ENCODE measurements around the gene COBLL1. TPM values are rescaled to one million over a fixed set of nuclear protein-coding genes. Genes with fewer than 3 reads are reported as not detected.

Gene COBLL1
- total RNA-seq = not detected in 2 replicates

- Mint-ChIP-seq H3K36me3 (ENCODE audit: low read depth) (no peaks in the 10 kb centered on the region), H3K27me3 (peaks cover 54% of the 10 kb centered on the region), H3K9me3 (no peaks in the 10 kb centered on the region), H3K4me3 (peak within 1 kb of the TSS; percentile 77), H3K4me1 (peaks cover 5% of the 10 kb centered on the region), H3K27ac (no peak within 1 kb of the TSS)
- peak; percentile 76 for DNase-seq
- intact Hi-C loops (cut with micrococcal nuclease) = no loop called here
Observed at GRCh38 chr2:164841719-164842623, at the start of gene COBLL1. Gene COBLL1, minus strand, starts transcription at chr2:164841823. Its CDS starts 627 bp downstream, at chr2:164841196.

DNA sequence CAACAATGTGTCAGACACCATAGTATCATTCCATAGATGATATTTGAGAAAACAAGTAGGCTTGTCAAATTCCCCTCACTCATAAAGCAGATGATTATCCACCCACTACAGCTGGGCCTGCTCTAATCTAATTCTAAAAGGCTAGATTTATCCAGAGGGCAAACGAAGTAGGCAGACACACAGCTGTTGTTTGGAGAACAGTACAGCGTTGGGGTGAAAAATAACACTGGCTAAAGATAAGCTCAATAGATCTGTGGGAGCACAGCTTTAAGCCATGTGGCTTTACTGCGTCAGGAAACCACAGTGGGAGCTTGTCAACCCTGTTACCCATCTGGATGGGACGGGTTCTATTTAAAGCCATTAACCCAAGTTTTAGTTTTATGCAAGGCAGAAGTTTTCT lies 48.9 kb upstream of the COBLL1 start:
- DNase-seq = no peak
- Mint-ChIP-seq H3K4me3 (no peak overlapping the region), H3K27me3 (peaks cover 10% of the 10 kb centered on the region), H3K27ac (no peak overlapping the region), H3K9me3 (peaks cover 3% of the 10 kb centered on the region), H3K4me1 (no peaks in the 10 kb centered on the region), H3K36me3 (ENCODE audit: low read depth) (no peaks in the 10 kb centered on the region)
- intact Hi-C loops (cut with micrococcal nuclease) = no loop called here

GRCh38 chr2:164888592-164888991 lies 47.0 kb upstream of the COBLL1 start:
- intact Hi-C loops (cut with micrococcal nuclease) = no loop called here
- peaks cover 10% of the 10 kb centered on the region for H3K27me3 Mint-ChIP-seq
- no peaks in the 10 kb centered on the region for H3K4me1 Mint-ChIP-seq
- no peaks in the 10 kb centered on the region for H3K36me3 Mint-ChIP-seq (ENCODE audit: low read depth)
- no peaks in the 10 kb centered on the region for H3K9me3 Mint-ChIP-seq
- H3K27ac Mint-ChIP-seq = no peak overlapping the region
- no peak for DNase-seq
- no peak overlapping the region for H3K4me3 Mint-ChIP-seq

DNA sequence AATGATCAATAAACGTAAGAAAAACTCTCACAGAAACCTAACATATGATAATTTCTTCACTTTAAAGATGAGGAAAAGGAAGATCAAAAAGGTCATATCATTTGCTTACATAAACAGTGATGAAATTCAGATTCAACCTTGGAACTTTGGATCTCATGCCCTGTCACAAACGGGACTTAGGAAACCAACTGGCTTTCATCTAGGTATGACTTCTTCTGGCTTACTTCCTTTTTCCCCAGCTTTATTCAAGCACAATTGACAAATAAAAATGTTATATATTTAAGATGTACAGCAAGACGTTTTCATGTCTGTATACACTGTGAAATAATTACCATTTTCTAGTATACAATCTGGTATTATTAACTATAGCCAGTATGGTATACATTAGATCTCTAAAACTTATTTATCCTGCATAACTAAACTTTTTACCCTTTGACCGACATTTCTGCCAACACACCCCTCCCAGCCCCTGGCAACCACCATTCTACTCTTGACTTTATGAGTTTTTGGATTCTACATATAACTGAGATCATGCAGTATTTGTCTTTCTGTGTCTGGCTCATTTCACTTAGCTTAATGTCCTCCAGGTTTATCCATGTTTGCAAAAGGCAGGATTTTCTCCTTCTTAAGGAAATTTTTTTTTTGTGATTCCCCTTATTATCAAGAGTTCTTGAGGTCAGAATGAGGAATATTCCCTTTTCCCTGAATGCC lies 46.0 kb upstream of the COBLL1 start:
- H3K4me3 Mint-ChIP-seq = no peak overlapping the region
- no peaks in the 10 kb centered on the region for H3K36me3 Mint-ChIP-seq (ENCODE audit: low read depth)
- intact Hi-C loops (cut with micrococcal nuclease) = no loop called here
- H3K9me3 Mint-ChIP-seq = no peaks in the 10 kb centered on the region
- peaks cover 6% of the 10 kb centered on the region for H3K27me3 Mint-ChIP-seq
- DNase-seq = no peak
- no peak overlapping the region for H3K27ac Mint-ChIP-seq
- H3K4me1 Mint-ChIP-seq = no peaks in the 10 kb centered on the region

DNA sequence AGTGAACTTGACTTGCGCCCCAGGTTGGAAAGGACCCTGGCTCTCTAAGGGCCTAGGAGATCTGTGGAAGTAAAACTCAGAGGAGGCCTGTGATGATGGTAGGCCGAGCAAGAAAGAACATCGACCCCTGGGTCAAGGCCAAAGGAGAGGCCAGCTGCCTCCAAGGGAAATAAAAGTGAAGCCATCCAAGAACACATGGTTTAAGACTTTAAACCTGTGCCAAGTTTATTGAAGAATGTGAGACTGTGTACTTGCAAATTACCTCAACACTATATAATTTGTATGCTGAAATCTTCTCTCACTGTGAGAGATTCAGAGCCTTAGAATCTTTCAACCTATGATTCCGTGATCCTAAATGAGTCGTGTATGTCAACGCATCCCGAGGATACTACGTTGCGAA lies 40.7 kb upstream of the COBLL1 start:
- no peak for DNase-seq
- Mint-ChIP-seq H3K4me1 (no peaks in the 10 kb centered on the region), H3K27ac (no peak overlapping the region), H3K4me3 (no peak overlapping the region), H3K9me3 (no peaks in the 10 kb centered on the region), H3K36me3 (ENCODE audit: low read depth) (no peaks in the 10 kb centered on the region), H3K27me3 (no peaks in the 10 kb centered on the region)
- intact Hi-C loops (cut with micrococcal nuclease) = no loop called here

DNA sequence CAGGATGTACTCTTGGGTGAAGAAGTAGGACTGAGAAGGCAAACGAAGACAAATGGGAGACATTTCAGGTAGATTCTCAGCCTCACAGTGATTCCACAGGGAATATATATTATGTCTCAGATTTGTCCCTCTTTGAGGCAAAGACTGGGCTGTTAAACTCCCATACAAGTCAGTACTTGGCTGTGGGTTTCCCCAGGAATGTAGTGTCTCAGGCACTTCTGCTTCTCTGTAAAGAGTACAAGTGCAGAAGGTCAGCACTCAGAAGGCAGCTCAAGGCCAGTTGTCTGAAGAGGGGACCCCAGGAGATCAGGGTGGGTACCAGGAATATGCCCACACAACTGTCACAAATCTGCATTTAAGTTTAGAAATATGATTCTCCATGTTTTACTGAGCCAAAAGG lies 39.9 kb upstream of the COBLL1 start:
- no peaks in the 10 kb centered on the region for H3K27me3 Mint-ChIP-seq
- H3K4me3 Mint-ChIP-seq = no peak overlapping the region
- no peaks in the 10 kb centered on the region for H3K4me1 Mint-ChIP-seq

GRCh38 chr2:164879901-164880535 lies 38.4 kb upstream of the COBLL1 start:
- intact Hi-C loops (cut with micrococcal nuclease) = no loop called here
- Mint-ChIP-seq H3K36me3 (ENCODE audit: low read depth) (no peaks in the 10 kb centered on the region), H3K9me3 (no peaks in the 10 kb centered on the region), H3K27ac (no peak overlapping the region), H3K4me1 (no peaks in the 10 kb centered on the region), H3K27me3 (no peaks in the 10 kb centered on the region), H3K4me3 (no peak overlapping the region)
- DNase-seq = no peak

More for the DNA sequence above, 39.9 kb upstream of the COBLL1 start:
- intact Hi-C loops (cut with micrococcal nuclease) = no loop called here
- no peaks in the 10 kb centered on the region for H3K36me3 Mint-ChIP-seq (ENCODE audit: low read depth)
- H3K27ac Mint-ChIP-seq = no peak overlapping the region
- H3K9me3 Mint-ChIP-seq = no peaks in the 10 kb centered on the region
- no peak for DNase-seq

- Mint-ChIP-seq H3K4me3 (no peak overlapping the region), H3K27ac (no peak overlapping the region), H3K4me1 (no peaks in the 10 kb centered on the region), H3K9me3 (no peaks in the 10 kb centered on the region), H3K36me3 (ENCODE audit: low read depth) (no peaks in the 10 kb centered on the region), H3K27me3 (peaks cover 2% of the 10 kb centered on the region)
- DNase-seq = no peak
- intact Hi-C loops (cut with micrococcal nuclease) = no loop called here
Observed at GRCh38 chr2:164877927-164878326, 36.3 kb upstream of the COBLL1 start.

DNA sequence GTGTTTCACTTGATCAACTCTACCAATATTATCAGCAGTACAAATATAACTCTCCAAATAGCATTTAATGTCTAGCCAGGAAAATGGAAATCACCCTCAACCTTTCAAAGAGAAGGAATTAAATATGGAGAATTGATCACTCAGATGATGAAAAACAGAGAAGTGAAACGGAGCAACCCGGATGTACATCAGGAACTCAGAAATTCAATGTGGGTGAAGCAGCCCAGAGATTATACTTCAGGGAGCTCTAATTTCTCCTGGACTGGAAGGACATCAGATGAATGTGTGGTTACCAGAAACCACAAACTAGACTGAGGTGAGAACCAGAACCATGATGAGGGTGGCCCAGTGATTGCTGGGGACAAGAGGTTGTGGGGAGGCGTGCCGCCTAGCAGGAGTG lies 35.5 kb upstream of the COBLL1 start:
- Mint-ChIP-seq H3K4me1 (no peaks in the 10 kb centered on the region), H3K9me3 (no peaks in the 10 kb centered on the region), H3K4me3 (no peak overlapping the region), H3K27me3 (peaks cover 2% of the 10 kb centered on the region), H3K27ac (no peak overlapping the region), H3K36me3 (ENCODE audit: low read depth) (no peaks in the 10 kb centered on the region)
- no peak for DNase-seq
- intact Hi-C loops (cut with micrococcal nuclease) = no loop called here

DNA sequence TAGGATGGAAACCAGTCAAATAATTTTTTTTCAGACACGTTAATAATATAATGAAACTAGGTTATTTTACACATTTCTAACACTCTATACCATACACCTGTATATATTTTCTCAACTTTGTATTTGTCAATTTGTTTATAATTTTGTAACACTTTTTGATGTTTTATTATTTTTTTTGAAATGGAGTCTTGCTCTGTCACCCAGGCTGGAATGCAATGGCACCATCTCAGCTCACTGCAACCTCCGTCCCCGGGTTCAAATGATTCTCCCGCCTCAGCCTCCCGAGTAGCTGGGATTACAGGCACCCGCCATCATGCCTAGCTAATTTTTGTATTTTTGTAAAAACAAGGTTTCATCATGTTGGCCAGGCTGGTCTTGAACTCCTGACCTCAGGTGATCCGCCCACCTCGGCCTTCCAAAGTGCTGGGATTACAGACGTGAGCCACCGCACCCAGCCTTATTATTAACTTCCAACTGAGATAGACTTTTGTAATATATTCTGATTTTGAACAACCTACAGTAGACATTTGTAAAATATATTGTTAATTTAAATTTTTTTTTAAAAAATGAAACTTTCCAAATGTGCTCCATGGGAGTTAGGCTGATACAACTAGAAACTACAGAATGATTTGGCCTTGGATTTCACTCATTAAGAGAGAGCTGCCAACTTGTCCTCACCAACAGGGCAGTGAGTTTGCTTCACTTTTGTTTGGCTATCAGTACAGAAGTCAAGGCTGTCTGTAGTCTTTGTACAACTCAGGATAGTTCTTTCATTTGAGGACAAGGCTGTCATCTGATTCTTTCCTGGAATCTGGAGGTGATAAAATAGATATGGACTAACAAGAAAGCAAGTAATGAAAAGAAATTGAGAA lies 33.9 kb upstream of the COBLL1 start:
- Mint-ChIP-seq H3K9me3 (no peaks in the 10 kb centered on the region), H3K36me3 (ENCODE audit: low read depth) (no peaks in the 10 kb centered on the region), H3K27ac (no peak overlapping the region), H3K4me3 (no peak overlapping the region), H3K4me1 (no peaks in the 10 kb centered on the region), H3K27me3 (peaks cover 2% of the 10 kb centered on the region)
- no peak for DNase-seq
- intact Hi-C loops (cut with micrococcal nuclease) = no loop called here

- Mint-ChIP-seq H3K4me3 (no peak overlapping the region), H3K9me3 (no peaks in the 10 kb centered on the region)
- intact Hi-C loops (cut with micrococcal nuclease) = no loop called here
Observed at GRCh38 chr2:164873210-164873908, 31.7 kb upstream of the COBLL1 start.

GRCh38 chr2:164871404-164871803 lies 29.8 kb upstream of the COBLL1 start:
- Mint-ChIP-seq H3K27me3 (peaks cover 5% of the 10 kb centered on the region), H3K27ac (no peak overlapping the region)

More at GRCh38 chr2:164873210-164873908, 31.7 kb upstream of the COBLL1 start:
- Mint-ChIP-seq H3K4me1 (no peaks in the 10 kb centered on the region), H3K36me3 (ENCODE audit: low read depth) (no peaks in the 10 kb centered on the region), H3K27ac (no peak overlapping the region), H3K27me3 (peaks cover 2% of the 10 kb centered on the region)
- no peak for DNase-seq

DNA sequence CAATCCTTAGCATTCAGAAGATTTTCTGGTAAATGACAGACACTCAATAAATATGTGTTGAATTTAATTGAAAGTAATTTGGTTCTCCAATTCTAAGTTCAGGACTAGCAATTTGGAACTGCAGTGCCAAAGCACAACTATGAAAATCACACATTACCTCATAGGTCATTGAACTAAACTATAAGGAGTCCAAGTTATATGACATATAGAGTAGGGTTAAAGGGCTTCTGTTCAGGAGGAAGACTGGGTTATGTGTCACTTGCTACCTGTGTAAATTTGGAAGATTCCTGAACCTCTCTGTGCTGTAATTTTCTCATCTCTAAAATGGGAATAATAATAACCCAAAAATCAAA lies 27.8 kb upstream of the COBLL1 start:
- Mint-ChIP-seq H3K4me3 (no peak overlapping the region), H3K27ac (no peak overlapping the region), H3K36me3 (ENCODE audit: low read depth) (no peaks in the 10 kb centered on the region), H3K27me3 (peaks cover 4% of the 10 kb centered on the region), H3K9me3 (no peaks in the 10 kb centered on the region), H3K4me1 (no peaks in the 10 kb centered on the region)
- no peak for DNase-seq
- intact Hi-C loops (cut with micrococcal nuclease) = no loop called here

More at GRCh38 chr2:164871404-164871803, 29.8 kb upstream of the COBLL1 start:
- no peak for DNase-seq
- Mint-ChIP-seq H3K9me3 (no peaks in the 10 kb centered on the region), H3K4me1 (no peaks in the 10 kb centered on the region), H3K36me3 (ENCODE audit: low read depth) (no peaks in the 10 kb centered on the region), H3K4me3 (no peak overlapping the region)
- intact Hi-C loops (cut with micrococcal nuclease) = no loop called here
